Caco-2 (cell line): ENCODE measurements around the gene GRIK4. TPM values are rescaled to one million over a fixed set of nuclear protein-coding genes. Genes with fewer than 3 reads are reported as not detected.

ENCODE experiments used
- BruUV-seq: library from RNA; stranded (reverse); fragments of 400-500 nt; replicated peaks from 2 replicates; lab custom pipeline; 2021; lab: Mats Ljungman, UMichigan
- CTCF ChIA-PET: fragments of 300-600 bp; sonication (Branson Sonifier 250); formaldehyde crosslinking; loops from one replicate; lab custom pipeline; 2022; ENCODE audit warnings: antibody characterized with exemption; lab: Charles Lee
- POLR2A ChIA-PET: fragments of 300-600 bp; sonication (Branson Sonifier 250); formaldehyde crosslinking; loops from one replicate; lab custom pipeline; 2022; ENCODE audit warnings: antibody characterized with exemption; lab: Charles Lee
- DNase-seq, 2 experiments: peaks; one replicate each; pipeline versions ENCODE4 v3.0.0 to v3.0.0-alpha.2; 2020 to 2022
- H3K27me3 ChIP-seq: replicated peaks from 2 replicates; pipeline ENCODE4 v1.6.0; 2011; ENCODE audit warnings: low read length; ENCODE audit not compliant: control insufficient read depth, insufficient read depth
- H3K36me3 ChIP-seq: 2 replicates; pipeline ENCODE4 v1.5.1; 2011; ENCODE audit warnings: low read length; ENCODE audit not compliant: control insufficient read depth, insufficient read depth
- H3K4me1 ChIP-seq: fragments of 250-450 bp; sonication (Bioruptor Pico); 2 replicates; pipeline ENCODE4 v1.5.1; 2020; ENCODE audit warnings: mild to moderate bottlenecking
- H3K4me3 ChIP-seq: 2 replicates; pipeline ENCODE4 v1.5.1; 2011; ENCODE audit warnings: low read depth, mild to moderate bottlenecking, control low read depth, low read length
- H3K9me3 ChIP-seq: fragments of 250-450 bp; sonication (Bioruptor Pico); 2 replicates; pipeline ENCODE4 v1.5.1; 2020; ENCODE audit warnings: mild to moderate bottlenecking, moderate library complexity
- H3K27ac Mint-ChIP-seq: one replicate; pipeline ENCODE4 v1.8.0; 2022; ENCODE audit warnings: mixed read lengths; ENCODE audit not compliant: unreplicated experiment
- H3K27me3 Mint-ChIP-seq: one replicate; pipeline ENCODE4 v1.8.0; 2022; ENCODE audit warnings: mixed read lengths; ENCODE audit not compliant: insufficient read depth, unreplicated experiment
- H3K36me3 Mint-ChIP-seq: one replicate; pipeline ENCODE4 v1.8.0; 2022; ENCODE audit warnings: mild to moderate bottlenecking, mixed read lengths; ENCODE audit not compliant: insufficient read depth, unreplicated experiment
- H3K4me1 Mint-ChIP-seq: one replicate; pipeline ENCODE4 v1.8.0; 2022; ENCODE audit warnings: low read depth, mixed read lengths; ENCODE audit not compliant: unreplicated experiment
- H3K4me3 Mint-ChIP-seq: one replicate; pipeline ENCODE4 v1.8.0; 2022; ENCODE audit warnings: mild to moderate bottlenecking, moderate library complexity, mixed read lengths; ENCODE audit not compliant: unreplicated experiment
- H3K9me3 Mint-ChIP-seq: one replicate; pipeline ENCODE4 v1.8.0; 2022; ENCODE audit warnings: mixed read lengths; ENCODE audit not compliant: unreplicated experiment
- intact Hi-C: fragments of 100-400 bp; cut with micrococcal nuclease; formaldehyde crosslinking; loops from one replicate; pipeline ENCODE4 v1.10.0; 2022; ENCODE audit not compliant: unreplicated experiment
- total RNA-seq: library from RNA; stranded (reverse); gene quantifications from 2 replicates; pipeline ENCODE4 v1.2.3, GENCODE V29; 2022
- TF ChIP-seq, protein P1 (sequence below), 2 experiments: fragments of 200-600 bp in 1 of 2; IDR thresholded peaks; 1 replicate in 1 of 2; 2 replicates in 1 of 2; pipeline versions ENCODE4 v1.5.1 to v1.8.0; 2011 to 2022; ENCODE audit warnings: antibody characterized with exemption in 1 of 2, control low read depth in 1 of 2, inconsistent platforms in 1 of 2, low read depth in 1 of 2, low read length in 1 of 2, mild to moderate bottlenecking in 1 of 2, moderate library complexity in 1 of 2; ENCODE audit not compliant: insufficient read depth in 1 of 2, severe bottlenecking in 1 of 2, unreplicated experiment in 1 of 2

The GRIK4 gene
- total RNA-seq, 1 experiment from 2014 or later = 2.0 TPM

DNA sequence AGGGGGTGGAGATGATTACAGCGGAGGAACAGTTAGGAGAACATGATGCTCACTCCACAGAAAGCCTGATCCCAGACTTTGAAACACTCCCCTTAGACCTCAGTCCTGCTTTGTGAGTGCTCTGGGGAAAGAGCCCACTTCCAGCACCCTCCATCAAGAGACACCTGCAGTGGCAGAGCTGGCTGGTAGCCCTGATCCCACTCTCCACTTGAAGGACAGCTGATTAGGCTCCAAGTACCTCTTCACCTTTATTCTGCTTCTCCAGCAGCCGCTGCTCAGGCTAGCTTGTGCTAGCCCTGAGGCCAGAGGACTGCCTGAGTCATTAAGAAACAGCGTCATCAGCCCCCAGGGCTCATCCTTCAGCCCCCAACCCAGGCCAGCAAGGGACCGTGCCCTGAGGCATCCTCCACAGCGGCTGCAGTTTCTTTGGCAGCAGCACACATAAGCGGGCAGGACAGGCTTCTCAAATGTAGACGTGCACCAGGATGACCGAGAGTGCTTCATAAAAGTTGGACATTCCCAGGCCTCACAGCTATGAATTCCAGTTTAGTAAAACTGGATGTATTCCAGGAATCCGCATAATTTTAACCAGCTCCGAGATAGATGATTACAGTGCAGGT, 366.3 kb downstream of the GRIK4 start:
- no TSS peak for BruUV-seq
- ChIA-PET POLR2A (interaction anchor here (0.6 kb wide), 1 partner anchor 259 kb away, joined by 3 read pairs; no protein-coding TSS in a partner anchor), CTCF (no interaction called here)
- Histone ChIP-seq H3K9me3 (no peaks in the 10 kb centered on the region), H3K4me1 (no peaks in the 10 kb centered on the region), H3K36me3 (no peaks in the 10 kb centered on the region), H3K4me3 (no peak overlapping the region), H3K27me3 (no peaks in the 10 kb centered on the region)
- H3K27me3 Mint-ChIP-seq = peaks cover 25% of the 10 kb centered on the region
- no peak for DNase-seq
- H3K4me3 Mint-ChIP-seq = no peak overlapping the region
- intact Hi-C loops = no loop called here
- TF ChIP-seq, protein P1, sequence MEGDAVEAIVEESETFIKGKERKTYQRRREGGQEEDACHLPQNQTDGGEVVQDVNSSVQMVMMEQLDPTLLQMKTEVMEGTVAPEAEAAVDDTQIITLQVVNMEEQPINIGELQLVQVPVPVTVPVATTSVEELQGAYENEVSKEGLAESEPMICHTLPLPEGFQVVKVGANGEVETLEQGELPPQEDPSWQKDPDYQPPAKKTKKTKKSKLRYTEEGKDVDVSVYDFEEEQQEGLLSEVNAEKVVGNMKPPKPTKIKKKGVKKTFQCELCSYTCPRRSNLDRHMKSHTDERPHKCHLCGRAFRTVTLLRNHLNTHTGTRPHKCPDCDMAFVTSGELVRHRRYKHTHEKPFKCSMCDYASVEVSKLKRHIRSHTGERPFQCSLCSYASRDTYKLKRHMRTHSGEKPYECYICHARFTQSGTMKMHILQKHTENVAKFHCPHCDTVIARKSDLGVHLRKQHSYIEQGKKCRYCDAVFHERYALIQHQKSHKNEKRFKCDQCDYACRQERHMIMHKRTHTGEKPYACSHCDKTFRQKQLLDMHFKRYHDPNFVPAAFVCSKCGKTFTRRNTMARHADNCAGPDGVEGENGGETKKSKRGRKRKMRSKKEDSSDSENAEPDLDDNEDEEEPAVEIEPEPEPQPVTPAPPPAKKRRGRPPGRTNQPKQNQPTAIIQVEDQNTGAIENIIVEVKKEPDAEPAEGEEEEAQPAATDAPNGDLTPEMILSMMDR (IDR thresholded peaks at IDR 0.05; ENCODE audit: insufficient read depth in 1 of 2, low read depth in 1 of 2, low read length in 1 of 2, severe bottlenecking in 1 of 2, unreplicated experiment in 1 of 2) = no peak
- peaks cover 12% of the 10 kb centered on the region for H3K9me3 Mint-ChIP-seq
- H3K27ac Mint-ChIP-seq = no peak overlapping the region
- peaks cover 6% of the 10 kb centered on the region for H3K36me3 Mint-ChIP-seq
- H3K4me1 Mint-ChIP-seq = no peaks in the 10 kb centered on the region

DNA sequence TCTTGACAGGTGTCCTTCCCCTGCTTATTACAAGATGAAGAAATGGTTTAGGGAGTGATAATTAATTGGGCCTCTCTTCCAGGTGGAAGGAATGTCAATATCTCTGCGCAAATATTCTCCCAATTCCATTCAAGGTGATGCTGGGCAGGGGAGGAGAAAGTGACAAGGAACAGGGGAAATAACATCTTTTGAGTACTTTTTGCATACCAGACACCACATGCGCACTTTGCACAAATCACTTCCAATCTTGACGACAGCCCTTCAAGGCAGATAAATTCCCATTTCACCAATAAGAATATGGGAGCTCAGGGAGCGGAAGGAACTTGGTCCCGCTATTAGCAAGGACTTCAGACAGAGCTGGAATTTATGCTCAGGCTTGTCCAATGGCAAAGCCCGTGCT, 367.2 kb downstream of the GRIK4 start:
- TF ChIP-seq, protein P1 (IDR thresholded peaks at IDR 0.05; ENCODE audit: insufficient read depth in 1 of 2, low read depth in 1 of 2, low read length in 1 of 2, severe bottlenecking in 1 of 2, unreplicated experiment in 1 of 2) = no peak
- POLR2A ChIA-PET = no interaction called here
- DNase-seq = no peak
- H3K4me1 Mint-ChIP-seq = no peaks in the 10 kb centered on the region
- H3K9me3 Mint-ChIP-seq = peaks cover 12% of the 10 kb centered on the region
- CTCF ChIA-PET = no interaction called here
- no peaks in the 10 kb centered on the region for H3K4me1 ChIP-seq
- no peaks in the 10 kb centered on the region; the same call in 1 of the 2 replicates for H3K27me3 ChIP-seq
- H3K9me3 ChIP-seq = no peaks in the 10 kb centered on the region
- no peak overlapping the region for H3K27ac Mint-ChIP-seq
- H3K36me3 Mint-ChIP-seq = peaks cover 6% of the 10 kb centered on the region
- no peak overlapping the region for H3K4me3 Mint-ChIP-seq
- intact Hi-C loops = no loop called here
- H3K4me3 ChIP-seq = no peak overlapping the region
- no TSS peak for BruUV-seq
- H3K36me3 ChIP-seq = no peaks in the 10 kb centered on the region
- H3K27me3 Mint-ChIP-seq = peaks cover 28% of the 10 kb centered on the region

DNA sequence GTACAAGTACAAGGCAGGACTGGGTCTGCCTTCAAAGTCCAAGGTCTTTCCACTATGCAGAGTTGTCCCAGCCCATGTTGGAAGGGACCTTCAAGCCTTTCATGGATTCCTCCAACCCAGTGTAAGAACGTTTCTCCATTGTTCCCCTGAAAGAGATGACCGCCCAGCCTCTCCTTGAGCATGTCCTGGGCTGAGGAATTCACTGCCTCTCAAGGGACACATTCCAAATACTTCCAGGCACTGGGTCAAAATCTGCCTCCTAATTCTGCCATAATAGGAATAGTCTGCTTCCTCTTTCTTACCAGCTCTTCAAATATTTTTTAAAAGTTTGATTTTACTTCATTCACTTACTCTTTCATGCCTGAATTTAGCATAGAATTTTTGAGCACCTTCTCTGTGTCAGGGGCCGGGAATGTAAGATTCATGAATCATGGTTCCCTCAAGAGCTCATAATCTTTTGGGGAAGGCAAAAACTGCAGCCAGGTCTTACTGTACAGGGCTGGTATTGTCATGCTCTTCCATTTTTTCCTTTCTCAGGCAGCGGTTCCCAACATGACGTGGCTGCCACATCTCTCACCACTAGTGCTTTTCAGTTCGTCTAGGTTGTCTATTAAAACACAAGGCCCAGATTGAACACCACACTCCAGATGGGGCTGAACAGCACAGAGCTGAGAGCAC, 369.1 kb downstream of the GRIK4 start:
- Histone ChIP-seq H3K9me3 (no peaks in the 10 kb centered on the region), H3K27me3 (no peaks in the 10 kb centered on the region; the same call in 1 of the 2 replicates), H3K4me1 (no peaks in the 10 kb centered on the region), H3K36me3 (no peaks in the 10 kb centered on the region), H3K4me3 (no peak overlapping the region)
- Mint-ChIP-seq H3K27ac (no peak overlapping the region), H3K9me3 (peaks cover 11% of the 10 kb centered on the region), H3K36me3 (peaks cover 6% of the 10 kb centered on the region), H3K27me3 (peaks cover 28% of the 10 kb centered on the region), H3K4me3 (no peak overlapping the region), H3K4me1 (no peaks in the 10 kb centered on the region)
- no TSS peak for BruUV-seq
- TF ChIP-seq, protein P1 (IDR thresholded peaks at IDR 0.05; ENCODE audit: insufficient read depth in 1 of 2, low read depth in 1 of 2, low read length in 1 of 2, severe bottlenecking in 1 of 2, unreplicated experiment in 1 of 2) = no peak
- ChIA-PET POLR2A (no interaction called here), CTCF (no interaction called here)
- intact Hi-C loops = no loop called here
- no peak for DNase-seq
